Measurements from ENCODE around the gene LONP2. TPM values are rescaled to one million over a fixed set of nuclear protein-coding genes. Genes with fewer than 3 reads are reported as not detected.
"Not testable (repeated sequence)": the region's sequence is repeated elsewhere in the genome, so short reads cannot be mapped to it uniquely, and the experiment has no call there.

The LONP2 gene
- total and polyA plus RNA-seq, 2 donors: 37.7 to 39.5 TPM

GRCh38 chr16:48394355-48394703, 150.2 kb downstream of the LONP2 start:
- WGBS: 95% methylated on average over 6 of the region's 6 CpGs
- Histone ChIP-seq H3K36me3 (ENCODE audit: control insufficient read depth in 2 of 2, insufficient read depth in 2 of 2, low read length in 1 of 2) (no peaks in the 10 kb centered on the region), H3K27ac (ENCODE audit: low read depth in 1 of 2, low read length in 1 of 2) (peak overlapping the region in 1 of 2 donors; percentile 21)

GRCh38 chr16:48395375-48395774, 151.3 kb downstream of the LONP2 start:
- no peak overlapping the region for H3K4me3 ChIP-seq (ENCODE audit: low read length in 2 of 2)

More at GRCh38 chr16:48394355-48394703, 150.2 kb downstream of the LONP2 start:
- H3K9me3 ChIP-seq (ENCODE audit: control insufficient read depth in 2 of 2, insufficient read depth in 1 of 2, low read length in 1 of 2): no peaks in the 10 kb centered on the region
- no peak for DNase-seq (ENCODE audit: low read depth in 6 of 9, low spot score in 9 of 9)
- H3K4me3 ChIP-seq (ENCODE audit: low read length in 2 of 2): no peak overlapping the region
- no peaks in the 10 kb centered on the region for H3K27me3 ChIP-seq (ENCODE audit: control insufficient read depth in 2 of 2, insufficient read depth in 1 of 2, low read length in 1 of 2)
- no peaks in the 10 kb centered on the region for H3K4me1 ChIP-seq (ENCODE audit: control insufficient read depth in 2 of 2, insufficient read depth in 2 of 2, low read length in 2 of 2)

GRCh38 chr16:48402547-48402946, 158.4 kb downstream of the LONP2 start:
- not testable (repeated sequence) for H3K27me3 ChIP-seq (ENCODE audit: control insufficient read depth in 2 of 2, insufficient read depth in 1 of 2, low read length in 1 of 2); H3K4me1 ChIP-seq (ENCODE audit: control insufficient read depth in 2 of 2, insufficient read depth in 2 of 2, low read length in 2 of 2); DNase-seq (ENCODE audit: low read depth in 6 of 9, low spot score in 9 of 9); H3K4me3 ChIP-seq (ENCODE audit: low read length in 2 of 2); H3K36me3 ChIP-seq (ENCODE audit: control insufficient read depth in 2 of 2, insufficient read depth in 2 of 2, low read length in 1 of 2); H3K27ac ChIP-seq (ENCODE audit: low read depth in 1 of 2, low read length in 1 of 2); H3K9me3 ChIP-seq (ENCODE audit: control insufficient read depth in 2 of 2, insufficient read depth in 1 of 2, low read length in 1 of 2)
- WGBS: 97% methylated on average over 8 of the region's 8 CpGs

More at GRCh38 chr16:48395375-48395774, 151.3 kb downstream of the LONP2 start:
- WGBS: 84% methylated on average over 3 of the region's 3 CpGs
- Histone ChIP-seq H3K27me3 (ENCODE audit: control insufficient read depth in 2 of 2, insufficient read depth in 1 of 2, low read length in 1 of 2) (no peaks in the 10 kb centered on the region), H3K27ac (ENCODE audit: low read depth in 1 of 2, low read length in 1 of 2) (no peak overlapping the region), H3K9me3 (ENCODE audit: control insufficient read depth in 2 of 2, insufficient read depth in 1 of 2, low read length in 1 of 2) (no peaks in the 10 kb centered on the region), H3K4me1 (ENCODE audit: control insufficient read depth in 2 of 2, insufficient read depth in 2 of 2, low read length in 2 of 2) (no peaks in the 10 kb centered on the region), H3K36me3 (ENCODE audit: control insufficient read depth in 2 of 2, insufficient read depth in 2 of 2, low read length in 1 of 2) (no peaks in the 10 kb centered on the region)
- no peak for DNase-seq (ENCODE audit: low read depth in 6 of 9, low spot score in 9 of 9)

- Histone ChIP-seq H3K4me1 (ENCODE audit: control insufficient read depth in 2 of 2, insufficient read depth in 2 of 2, low read length in 2 of 2) (no peaks in the 10 kb centered on the region), H3K27ac (ENCODE audit: low read depth in 1 of 2, low read length in 1 of 2) (no peak overlapping the region), H3K4me3 (ENCODE audit: low read length in 2 of 2) (no peak overlapping the region), H3K27me3 (ENCODE audit: control insufficient read depth in 2 of 2, insufficient read depth in 1 of 2, low read length in 1 of 2) (no peaks in the 10 kb centered on the region), H3K36me3 (ENCODE audit: control insufficient read depth in 2 of 2, insufficient read depth in 2 of 2, low read length in 1 of 2) (no peaks in the 10 kb centered on the region), H3K9me3 (ENCODE audit: control insufficient read depth in 2 of 2, insufficient read depth in 1 of 2, low read length in 1 of 2) (no peaks in the 10 kb centered on the region)
- no peak for DNase-seq (ENCODE audit: low read depth in 6 of 9, low spot score in 9 of 9)
- WGBS: 100% methylated on average over 1 of the region's 1 CpG
Measured at GRCh38 chr16:48405153-48405552, 161.1 kb downstream of the LONP2 start.

GRCh38 chr16:48405907-48406306, 161.8 kb downstream of the LONP2 start:
- Histone ChIP-seq H3K4me1 (ENCODE audit: control insufficient read depth in 2 of 2, insufficient read depth in 2 of 2, low read length in 2 of 2) (no peaks in the 10 kb centered on the region), H3K9me3 (ENCODE audit: control insufficient read depth in 2 of 2, insufficient read depth in 1 of 2, low read length in 1 of 2) (no peaks in the 10 kb centered on the region), H3K27me3 (ENCODE audit: control insufficient read depth in 2 of 2, insufficient read depth in 1 of 2, low read length in 1 of 2) (no peaks in the 10 kb centered on the region), H3K4me3 (ENCODE audit: low read length in 2 of 2) (no peak overlapping the region), H3K36me3 (ENCODE audit: control insufficient read depth in 2 of 2, insufficient read depth in 2 of 2, low read length in 1 of 2) (no peaks in the 10 kb centered on the region), H3K27ac (ENCODE audit: low read depth in 1 of 2, low read length in 1 of 2) (no peak overlapping the region)
- 96% methylated on average over 4 of the region's 4 CpGs for WGBS
- no peak for DNase-seq (ENCODE audit: low read depth in 6 of 9, low spot score in 9 of 9)

Other genes with a start within 250 kb of the LONP2 start
- 0.05 TPM for gene ABCC12, start 88.3 kb upstream of the LONP2 start, total RNA-seq
- gene ABCC12, start 88.3 kb upstream of the LONP2 start, polyA plus RNA-seq: 0.02 TPM
- 0.14 TPM for gene ABCC11, start 3.2 kb downstream of the LONP2 start, total RNA-seq
- 0.23 TPM for gene ABCC11, start 3.2 kb downstream of the LONP2 start, polyA plus RNA-seq
- gene SIAH1, start 141.1 kb downstream of the LONP2 start, total RNA-seq: 19.0 TPM
- gene SIAH1, start 141.1 kb downstream of the LONP2 start, polyA plus RNA-seq: 31.1 TPM

Data from thymus (tissue), 11 donors.